ENCODE results near the gene ARID3A. TPM values are rescaled to one million over a fixed set of nuclear protein-coding genes. Genes with fewer than 3 reads are reported as not detected.

ARID3A gene
- total and polyA plus RNA-seq, 2 of the 13 experiments (the other 11 are each of a cell fraction or from before 2014, with no cell fraction given) = 71.3 to 77.9 TPM

- TF ChIP-seq LBX2 (CRISPR knock-in tag; IDR thresholded peaks at IDR 0.05; ENCODE audit: borderline replicate concordance) (no peak), ERF (CRISPR knock-in tag; IDR thresholded peaks at IDR 0.05) (0 out of 2 replicates have a peak, but pooled peaks have one; percentile 22), CHD4 (IDR thresholded peaks at IDR 0.05; ENCODE audit: borderline replicate concordance, low read length) (0 out of 2 replicates have a peak, but pooled peaks have one; percentile 9), ZNF605 (CRISPR knock-in tag; IDR thresholded peaks at IDR 0.05) (peak; percentile 25; the same call in 1 of the 2 replicates), GATAD2A (CRISPR knock-in tag; IDR thresholded peaks at IDR 0.05) (0 out of 2 replicates have a peak, but pooled peaks have one; percentile 42), RAD21 (CRISPR knock-in tag; IDR thresholded peaks at IDR 0.05) (peak; percentile 29; the same call in 1 of the 2 replicates), ZSCAN20 (CRISPR knock-in tag; IDR thresholded peaks at IDR 0.05; ENCODE audit: borderline replicate concordance) (no peak), RBM39 (IDR thresholded peaks at IDR 0.05; ENCODE audit: low read depth, low read length, poor library complexity, severe bottlenecking) (peak; percentile 20), ATF7-NPFF (CRISPR knock-in tag; IDR thresholded peaks at IDR 0.05; ENCODE audit: low read depth) (no peak), ZNF121 (CRISPR knock-in tag; IDR thresholded peaks at IDR 0.05) (0 out of 2 replicates have a peak, but pooled peaks have one; percentile 10), POLR2A (IDR thresholded peaks at IDR 0.05; ENCODE audit: insufficient read depth in 1 of 2, low read depth in 2 of 2, low read length in 2 of 2) (0 out of 4 replicates have a peak, but pooled peaks of 1 of the 2 experiments have one; percentile 36), TARDBP (CRISPR knock-in tag; IDR thresholded peaks at IDR 0.05) (peak; percentile 50; the same call in 1 of the 2 replicates), ETV5 (CRISPR knock-in tag; IDR thresholded peaks at IDR 0.05; ENCODE audit: borderline replicate concordance) (peak; percentile 32; the same call in 1 of the 2 replicates), MED1 (CRISPR knock-in tag; IDR thresholded peaks at IDR 0.05) (peak; percentile 55; the same call in 1 of the 2 replicates), ZBTB33 (CRISPR knock-in tag; IDR thresholded peaks at IDR 0.05) (peak; percentile 73; the same call in 1 of the 2 replicates), NR2C2 (CRISPR knock-in tag; IDR thresholded peaks at IDR 0.05; ENCODE audit: borderline replicate concordance) (0 out of 2 replicates have a peak, but pooled peaks have one; percentile 29), ZNF124 (CRISPR knock-in tag; IDR thresholded peaks at IDR 0.05) (no peak), MAZ (IDR thresholded peaks at IDR 0.05; ENCODE audit: borderline replicate concordance, low read depth, low read length) (peak; percentile 68; the same call in 1 of the 2 replicates), MAZ (CRISPR knock-in tag; IDR thresholded peaks at IDR 0.05; ENCODE audit: low read depth) (no peak; the same call in 1 of the 2 replicates), HOXA3 (CRISPR knock-in tag; IDR thresholded peaks at IDR 0.05) (peak; percentile 29; the same call in 1 of the 2 replicates), TBL1XR1 (IDR thresholded peaks at IDR 0.05; ENCODE audit: borderline replicate concordance, low read length, partially characterized antibody) (no peak), KDM5A (IDR thresholded peaks at IDR 0.05; ENCODE audit: borderline replicate concordance, low read length) (no peak), RBAK (CRISPR knock-in tag; IDR thresholded peaks at IDR 0.05) (no peak)
- TF ChIP-seq, protein P1, sequence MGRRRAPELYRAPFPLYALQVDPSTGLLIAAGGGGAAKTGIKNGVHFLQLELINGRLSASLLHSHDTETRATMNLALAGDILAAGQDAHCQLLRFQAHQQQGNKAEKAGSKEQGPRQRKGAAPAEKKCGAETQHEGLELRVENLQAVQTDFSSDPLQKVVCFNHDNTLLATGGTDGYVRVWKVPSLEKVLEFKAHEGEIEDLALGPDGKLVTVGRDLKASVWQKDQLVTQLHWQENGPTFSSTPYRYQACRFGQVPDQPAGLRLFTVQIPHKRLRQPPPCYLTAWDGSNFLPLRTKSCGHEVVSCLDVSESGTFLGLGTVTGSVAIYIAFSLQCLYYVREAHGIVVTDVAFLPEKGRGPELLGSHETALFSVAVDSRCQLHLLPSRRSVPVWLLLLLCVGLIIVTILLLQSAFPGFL (CRISPR knock-in tag; IDR thresholded peaks at IDR 0.05) = no peak
Observed at GRCh38 chr19:960020-960419, 34.2 kb downstream of the ARID3A start (continued).

Data from HepG2 (cell line).